Measurements from ENCODE around the gene BACH2.

Gene BACH2

GRCh38 chr6:90204327-90205056 lies 92.2 kb downstream of the BACH2 start:
- no peak for DNase-seq

- no peak for DNase-seq
Measured at GRCh38 chr6:90203672-90204071, 93.0 kb downstream of the BACH2 start.

- no peak for DNase-seq
Measured at GRCh38 chr6:90202156-90202555, 94.5 kb downstream of the BACH2 start.

DNA sequence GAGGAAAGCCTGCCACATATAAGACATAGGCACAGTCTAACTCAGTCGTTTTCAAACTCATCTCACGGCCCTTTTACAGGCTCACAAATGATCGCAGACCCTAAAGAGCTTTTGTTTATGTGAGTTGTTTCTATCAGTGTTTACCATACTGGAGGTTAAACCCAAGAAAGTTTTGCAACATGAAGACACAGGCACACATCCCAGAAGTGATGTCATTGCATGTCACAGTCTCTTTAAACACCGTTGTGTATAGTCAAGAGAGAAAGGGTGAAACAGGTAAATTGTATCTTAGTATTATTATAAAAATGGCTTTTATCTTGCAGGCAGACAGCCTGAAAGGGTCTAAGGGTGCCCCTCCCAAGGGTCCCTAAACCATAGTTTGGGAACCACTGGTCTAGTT lies 96.7 kb downstream of the BACH2 start:
- DNase-seq, result no peak

GRCh38 chr6:90198758-90199425 lies 97.8 kb downstream of the BACH2 start:
- DNase-seq, result no peak

- no peak for DNase-seq
Measured at GRCh38 chr6:90197854-90198496, 98.7 kb downstream of the BACH2 start.

DNA sequence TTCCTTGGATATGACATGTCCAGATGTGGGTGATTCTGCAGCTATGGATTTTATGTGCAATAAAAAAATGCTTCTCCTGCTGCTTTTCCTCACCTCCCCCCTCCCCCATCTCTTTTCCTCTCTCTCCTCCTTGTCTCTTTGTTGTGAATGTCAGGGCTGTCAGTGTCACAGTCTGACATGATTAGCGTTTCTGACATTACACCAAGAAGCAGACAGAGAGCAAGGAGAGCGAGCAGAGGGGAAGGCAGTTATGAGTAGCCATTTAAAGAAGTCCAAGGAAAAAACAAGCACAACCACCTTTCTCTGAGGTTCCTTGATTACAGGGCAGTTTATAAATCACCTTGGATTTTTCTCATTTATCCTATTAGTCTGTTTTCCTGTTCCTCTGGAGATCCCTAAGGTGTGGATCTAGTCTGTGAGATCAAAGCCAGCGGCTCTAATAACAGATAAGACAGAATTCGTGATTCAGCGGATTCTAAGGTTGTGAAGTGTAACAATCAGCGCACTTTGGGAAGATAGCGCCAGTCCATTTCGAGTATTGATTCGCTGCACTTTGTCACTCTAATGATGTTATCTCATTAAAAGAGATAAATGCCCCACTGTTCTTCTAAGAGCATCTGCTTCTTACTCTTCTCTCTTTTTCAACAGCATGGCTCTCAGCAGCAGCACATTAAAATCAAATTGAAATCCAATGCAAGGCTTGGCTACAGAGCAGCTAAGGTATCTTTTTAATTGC lies 101.4 kb downstream of the BACH2 start:
- DNase-seq, result peak; percentile 70

- peak; percentile 57 for DNase-seq
Measured at GRCh38 chr6:90194371-90194841, 102.2 kb downstream of the BACH2 start.

- DNase-seq, result no peak
Measured at GRCh38 chr6:90193359-90193758, 103.3 kb downstream of the BACH2 start.

DNA sequence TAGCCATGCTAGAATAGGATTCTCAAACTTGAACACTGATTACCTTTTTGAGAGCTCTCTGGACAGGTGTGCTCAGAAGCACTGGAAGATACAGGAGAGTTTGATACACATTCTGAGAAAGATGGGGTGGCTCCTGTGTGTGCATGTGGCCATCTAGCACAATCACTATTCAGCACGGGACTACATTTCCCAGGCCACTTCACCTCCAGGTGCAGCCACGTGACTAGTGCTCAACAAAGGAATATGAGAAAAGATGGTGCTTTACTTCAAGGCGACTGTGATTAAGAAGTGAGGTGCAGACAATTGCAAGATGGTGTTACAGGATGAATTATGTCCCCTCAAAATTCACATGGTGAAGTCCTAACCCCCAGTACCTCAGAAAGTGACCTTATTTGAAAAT lies 103.8 kb downstream of the BACH2 start:
- DNase-seq, result no peak

DNA sequence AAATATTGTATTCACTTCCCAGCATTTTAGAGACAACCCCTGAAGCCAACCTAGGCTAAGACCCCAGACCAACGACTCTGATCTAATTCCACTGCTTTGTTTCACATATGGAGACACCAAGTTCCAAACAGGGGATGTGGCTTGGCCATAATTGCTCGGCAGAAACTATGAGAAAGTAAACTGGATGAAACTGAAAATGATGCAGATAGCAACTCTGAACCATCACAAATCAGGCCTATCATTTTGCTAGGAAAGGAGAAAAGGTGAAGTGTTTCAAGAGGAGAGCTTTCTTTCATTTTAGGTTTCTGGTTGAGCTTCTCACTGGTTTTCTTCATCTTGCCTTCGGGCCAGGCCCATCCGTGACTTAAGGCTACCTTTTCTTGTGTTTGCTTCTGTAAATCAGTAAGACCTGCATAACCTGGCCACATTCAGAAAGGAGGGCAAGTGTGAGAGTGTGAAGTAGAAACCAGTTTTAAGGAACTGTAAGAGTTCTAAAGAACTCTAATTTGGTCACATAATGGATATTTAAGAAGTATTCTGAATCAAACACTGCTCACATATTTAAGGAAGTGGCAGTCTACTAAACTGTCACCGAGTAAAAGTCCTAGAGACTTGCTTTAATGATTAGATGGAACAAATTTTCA lies 105.8 kb downstream of the BACH2 start:
- DNase-seq, result no peak

- DNase-seq, result no peak
Measured at GRCh38 chr6:90190131-90190530, 106.5 kb downstream of the BACH2 start.

GRCh38 chr6:90187437-90188121 lies 109.1 kb downstream of the BACH2 start:
- no peak for DNase-seq

GRCh38 chr6:90186637-90187371 lies 109.8 kb downstream of the BACH2 start:
- DNase-seq, result no peak

GRCh38 chr6:90186026-90186425 lies 110.6 kb downstream of the BACH2 start:
- no peak for DNase-seq

DNA sequence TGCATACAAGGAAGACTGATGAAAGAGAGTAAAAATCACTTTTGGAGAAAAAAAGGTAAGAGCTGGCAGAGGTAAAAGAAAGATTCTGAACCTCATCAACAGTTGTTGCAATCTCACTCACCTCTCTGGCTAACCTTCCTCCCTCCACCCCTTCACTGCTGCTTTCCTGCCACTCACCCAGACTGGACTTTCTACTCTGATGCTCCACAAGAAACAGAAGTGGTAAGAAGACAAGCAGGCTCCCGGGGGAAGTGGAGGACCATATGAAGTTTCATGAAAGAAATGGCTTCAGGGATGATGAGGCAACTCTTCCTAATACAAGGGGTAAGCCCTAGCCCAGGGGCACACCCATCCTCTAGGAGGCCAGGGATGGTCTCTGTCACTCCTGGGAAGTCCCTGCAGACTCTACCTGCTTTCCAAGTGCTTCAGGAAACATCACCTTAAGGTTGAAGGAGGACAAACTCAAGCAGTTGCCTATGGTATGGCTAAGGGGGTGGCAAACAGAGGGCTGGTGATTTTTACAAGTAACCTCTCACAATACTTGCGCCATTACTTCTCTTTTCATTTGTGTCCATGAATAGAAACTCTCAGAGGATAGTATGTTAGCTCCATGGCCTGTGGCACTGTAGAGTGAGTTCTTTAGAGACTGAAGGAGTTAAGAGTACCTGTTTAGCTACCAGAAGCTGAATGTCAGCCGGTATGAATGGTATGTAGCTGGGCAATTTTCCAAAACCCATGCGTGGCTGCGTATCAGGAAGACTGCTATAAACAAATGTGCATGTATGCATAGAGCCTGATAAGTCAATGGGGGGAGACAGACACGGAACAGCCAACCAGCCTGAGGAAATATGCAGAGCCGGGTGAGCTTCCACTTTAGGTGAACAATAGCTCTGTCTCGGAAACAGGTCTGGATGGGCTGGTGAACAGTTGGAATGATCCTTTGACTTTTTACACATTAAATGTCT lies 112.0 kb downstream of the BACH2 start:
- peak; percentile 59 for DNase-seq

GRCh38 chr6:90183587-90184333 lies 112.9 kb downstream of the BACH2 start:
- DNase-seq, result no peak

GRCh38 chr6:90180526-90180925 lies 116.1 kb downstream of the BACH2 start:
- no peak for DNase-seq
